ENCODE measurements around the gene GPATCH2.

DNA sequence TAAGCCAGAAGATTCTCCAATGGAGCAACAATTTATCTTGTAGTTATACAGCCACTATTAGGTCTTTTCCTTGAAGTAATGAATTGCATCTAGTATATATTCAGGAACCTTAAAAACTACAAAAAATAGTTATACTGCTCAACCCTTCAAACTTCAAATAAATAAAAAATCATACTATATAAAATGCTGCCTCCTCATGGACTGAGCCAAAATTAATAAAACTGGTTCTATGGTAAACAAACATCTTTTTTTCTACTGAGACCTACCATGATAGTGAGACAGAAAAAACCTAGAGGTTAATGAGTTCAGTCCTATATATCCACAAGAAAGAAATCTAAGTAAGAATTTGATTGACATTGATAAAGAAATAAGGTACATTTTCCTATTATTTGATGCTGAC, 67.7 kb downstream of the GPATCH2 start:
- TF ChIP-seq, protein P1, sequence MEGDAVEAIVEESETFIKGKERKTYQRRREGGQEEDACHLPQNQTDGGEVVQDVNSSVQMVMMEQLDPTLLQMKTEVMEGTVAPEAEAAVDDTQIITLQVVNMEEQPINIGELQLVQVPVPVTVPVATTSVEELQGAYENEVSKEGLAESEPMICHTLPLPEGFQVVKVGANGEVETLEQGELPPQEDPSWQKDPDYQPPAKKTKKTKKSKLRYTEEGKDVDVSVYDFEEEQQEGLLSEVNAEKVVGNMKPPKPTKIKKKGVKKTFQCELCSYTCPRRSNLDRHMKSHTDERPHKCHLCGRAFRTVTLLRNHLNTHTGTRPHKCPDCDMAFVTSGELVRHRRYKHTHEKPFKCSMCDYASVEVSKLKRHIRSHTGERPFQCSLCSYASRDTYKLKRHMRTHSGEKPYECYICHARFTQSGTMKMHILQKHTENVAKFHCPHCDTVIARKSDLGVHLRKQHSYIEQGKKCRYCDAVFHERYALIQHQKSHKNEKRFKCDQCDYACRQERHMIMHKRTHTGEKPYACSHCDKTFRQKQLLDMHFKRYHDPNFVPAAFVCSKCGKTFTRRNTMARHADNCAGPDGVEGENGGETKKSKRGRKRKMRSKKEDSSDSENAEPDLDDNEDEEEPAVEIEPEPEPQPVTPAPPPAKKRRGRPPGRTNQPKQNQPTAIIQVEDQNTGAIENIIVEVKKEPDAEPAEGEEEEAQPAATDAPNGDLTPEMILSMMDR (IDR thresholded peaks at IDR 0.05), result no peak
- no peak for TF ChIP-seq REST (IDR thresholded peaks at IDR 0.05; ENCODE audit: insufficient read depth in 1 of 2, low read depth in 2 of 2, low read length in 1 of 2)
- TF ChIP-seq SIN3A (IDR thresholded peaks at IDR 0.05; ENCODE audit: borderline replicate concordance, insufficient read depth, low read depth, low read length), result no peak
- TF ChIP-seq POLR2AphosphoS5 (IDR thresholded peaks at IDR 0.05; ENCODE audit: low read depth, low read length), result no peak
